ENCODE measurements around the gene TUBG2. TPM values are rescaled to one million over a fixed set of nuclear protein-coding genes. Genes with fewer than 3 reads are reported as not detected.

The TUBG2 gene
- total and polyA plus RNA-seq, 2 experiments from 2014 or later: 62.7 to 67.4 TPM

- Histone ChIP-seq H3K4me1 (ENCODE audit: low read depth) (no peaks in the 10 kb centered on the region), H3K9me3 (ENCODE audit: low read depth) (no peaks in the 10 kb centered on the region), H3K36me3 (no peaks in the 10 kb centered on the region), H3K27me3 (no peaks in the 10 kb centered on the region), H3K27ac (peak overlapping the region; percentile 81), H3K4me3 (no peak overlapping the region)
- no peak for TF ChIP-seq CTCF (IDR thresholded peaks at IDR 0.05; ENCODE audit: low read depth, low read length)
- no peak for DNase-seq (ENCODE audit: low read depth in 1 of 2, low spot score in 1 of 2)
Observed at GRCh38 chr17:42632949-42633444, 26.1 kb upstream of the TUBG2 start.

- H3K4me1 ChIP-seq (ENCODE audit: low read depth): no peaks in the 10 kb centered on the region
- no peaks in the 10 kb centered on the region for H3K36me3 ChIP-seq
- H3K4me3 ChIP-seq: no peak overlapping the region
- no peak overlapping the region for H3K27ac ChIP-seq
- DNase-seq (ENCODE audit: low read depth in 1 of 2, low spot score in 1 of 2): no peak
- H3K27me3 ChIP-seq: no peaks in the 10 kb centered on the region
- no peaks in the 10 kb centered on the region for H3K9me3 ChIP-seq (ENCODE audit: low read depth)
- no peak for TF ChIP-seq CTCF (IDR thresholded peaks at IDR 0.05; ENCODE audit: low read depth, low read length)
Observed at GRCh38 chr17:42639525-42640113, 19.5 kb upstream of the TUBG2 start.

GRCh38 chr17:42640121-42640520 lies 19.0 kb upstream of the TUBG2 start:
- H3K36me3 ChIP-seq: no peaks in the 10 kb centered on the region
- H3K9me3 ChIP-seq (ENCODE audit: low read depth): no peaks in the 10 kb centered on the region
- no peak for DNase-seq (ENCODE audit: low read depth in 1 of 2, low spot score in 1 of 2)
- TF ChIP-seq CTCF (IDR thresholded peaks at IDR 0.05; ENCODE audit: low read depth, low read length): no peak
- no peak overlapping the region for H3K4me3 ChIP-seq
- no peaks in the 10 kb centered on the region for H3K27me3 ChIP-seq
- H3K27ac ChIP-seq: no peak overlapping the region
- no peaks in the 10 kb centered on the region for H3K4me1 ChIP-seq (ENCODE audit: low read depth)

GRCh38 chr17:42642336-42642735 lies 16.7 kb upstream of the TUBG2 start:
- no peak for TF ChIP-seq CTCF (IDR thresholded peaks at IDR 0.05; ENCODE audit: low read depth, low read length)
- H3K9me3 ChIP-seq (ENCODE audit: low read depth): no peaks in the 10 kb centered on the region
- H3K36me3 ChIP-seq: no peaks in the 10 kb centered on the region
- H3K4me1 ChIP-seq (ENCODE audit: low read depth): no peaks in the 10 kb centered on the region
- H3K27me3 ChIP-seq: no peaks in the 10 kb centered on the region
- no peak overlapping the region for H3K4me3 ChIP-seq
- no peak overlapping the region for H3K27ac ChIP-seq
- DNase-seq (ENCODE audit: low read depth in 1 of 2, low spot score in 1 of 2): peak in 1 of 2 donors; percentile 19

GRCh38 chr17:42647778-42648177 lies 11.3 kb upstream of the TUBG2 start:
- H3K36me3 ChIP-seq: no peaks in the 10 kb centered on the region

More at GRCh38 chr17:42647778-42648177, 11.3 kb upstream of the TUBG2 start:
- DNase-seq (ENCODE audit: low read depth in 1 of 2, low spot score in 1 of 2): no peak
- H3K27ac ChIP-seq: no peak overlapping the region
- no peak overlapping the region for H3K4me3 ChIP-seq
- H3K9me3 ChIP-seq (ENCODE audit: low read depth): no peaks in the 10 kb centered on the region
- H3K4me1 ChIP-seq (ENCODE audit: low read depth): no peaks in the 10 kb centered on the region
- no peak for TF ChIP-seq CTCF (IDR thresholded peaks at IDR 0.05; ENCODE audit: low read depth, low read length)
- H3K27me3 ChIP-seq: no peaks in the 10 kb centered on the region
